GM18499 (cell line): ENCODE results near the gene ADPRM.
"Not testable (repeated sequence)": the region's sequence is repeated elsewhere in the genome, so short reads cannot be mapped to it uniquely, and the experiment has no call there.

Experiments
- ATAC-seq: cut with Tn5 transposase; IDR thresholded peaks from one replicate; pipeline ENCODE4 v1.9.1; 2021; ENCODE audit warnings: moderate number of reproducible peaks; ENCODE audit not compliant: insufficient read depth, unreplicated experiment

Gene ADPRM

DNA sequence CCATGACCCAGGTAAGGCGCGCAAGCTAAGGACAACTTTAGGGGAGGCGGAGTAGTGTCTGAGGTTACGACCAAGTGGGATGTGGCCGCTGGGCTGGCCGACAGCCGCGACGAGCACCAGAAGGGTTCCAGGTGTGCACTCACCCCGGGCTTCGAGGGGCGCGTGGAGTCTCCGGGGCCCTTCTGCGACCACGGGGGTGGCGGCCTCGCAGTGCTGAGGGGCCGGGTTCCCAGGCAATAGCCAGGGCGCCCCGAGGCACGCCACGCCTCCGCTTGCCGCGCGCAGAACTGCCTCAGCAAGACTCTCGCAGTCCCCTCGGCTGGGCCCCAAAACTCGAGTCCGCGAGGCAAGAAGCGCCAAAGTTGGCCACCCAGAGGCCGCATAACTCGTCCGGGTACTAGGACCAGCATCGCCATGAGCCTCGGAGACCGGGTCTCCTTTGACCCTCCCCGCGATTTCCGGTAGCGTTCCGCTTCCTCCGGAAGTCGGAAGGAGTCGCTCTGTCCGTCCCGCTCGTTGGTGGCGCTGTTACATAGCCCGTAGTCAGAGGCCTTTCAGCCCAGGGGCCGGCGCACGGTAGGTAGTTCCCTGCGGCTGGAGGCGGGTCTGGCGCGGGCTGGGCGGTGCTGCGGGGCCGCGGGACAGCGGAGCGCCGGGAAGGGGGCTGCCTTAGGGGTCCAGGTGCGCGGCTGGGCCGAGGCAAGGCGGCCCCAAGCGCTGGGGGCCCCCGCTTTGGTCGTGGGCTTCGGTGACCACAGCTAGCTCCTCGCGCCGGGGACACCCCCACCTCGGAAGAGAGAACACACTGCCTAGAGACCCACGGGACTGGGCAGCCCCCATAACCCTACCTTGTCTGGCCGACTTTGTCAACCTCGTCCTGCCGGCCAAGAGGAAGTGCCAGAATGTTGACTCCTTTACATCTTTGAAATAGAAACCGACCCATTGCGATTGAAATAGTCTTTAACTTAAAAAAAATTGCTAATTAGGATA, at the start of gene ADPRM, which contains the start of gene SCO1:
TSS of gene ADPRM (plus strand) at position 503 of the 990 bp plus-strand sequence. CDS start 7,333 bp downstream, outside the sequence.
TSS of gene SCO1 (minus strand) at position 442 of the 990 bp plus-strand sequence. CDS start at position 416, 26 bp downstream.
- peak; percentile 88 for ATAC-seq

DNA sequence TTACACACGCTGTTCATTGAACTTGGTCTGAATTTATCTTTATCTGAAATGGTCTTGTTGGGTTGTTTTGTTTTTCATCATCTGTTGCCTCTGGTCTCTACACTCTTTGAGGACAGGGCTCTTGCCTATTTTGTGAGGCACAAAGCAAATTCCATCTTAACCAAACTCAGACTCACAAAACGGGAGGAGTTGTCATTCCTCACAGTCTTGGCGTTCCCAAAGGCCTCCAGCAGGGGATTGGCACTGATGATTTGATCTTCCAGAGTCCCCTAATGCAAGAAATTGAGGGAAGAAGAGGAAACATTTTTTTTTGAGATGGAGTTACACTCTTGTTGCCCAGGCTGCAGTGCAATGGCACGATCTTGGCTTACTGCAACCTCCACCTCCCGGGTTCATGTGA, 49.0 kb upstream of the ADPRM start:
- no peak for ATAC-seq

GRCh38 chr17:10648956-10649355, 48.4 kb upstream of the ADPRM start:
- ATAC-seq, result no peak

GRCh38 chr17:10649602-10650001, 47.8 kb upstream of the ADPRM start:
- ATAC-seq, result no peak

DNA sequence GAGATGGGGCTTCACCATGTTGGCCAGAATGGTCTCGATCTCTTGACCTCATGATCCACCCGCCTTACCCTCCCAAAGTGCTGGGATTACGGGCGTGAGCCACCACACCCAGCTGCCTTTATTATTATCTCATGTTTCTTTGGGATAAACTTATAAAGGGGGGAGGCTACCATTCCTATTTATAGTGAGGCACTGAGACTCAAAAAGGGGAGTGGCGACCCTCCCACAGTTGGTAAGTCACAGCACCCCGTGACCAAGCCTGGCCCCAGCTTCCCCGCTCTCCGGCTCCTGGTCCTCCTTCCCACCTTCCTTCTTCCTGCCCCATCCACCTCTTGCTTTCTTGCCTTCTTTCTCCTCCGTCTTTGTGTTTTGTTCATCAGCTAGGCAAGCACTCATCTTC, 45.5 kb upstream of the ADPRM start:
- ATAC-seq, result no peak

GRCh38 chr17:10652984-10653659, 44.3 kb upstream of the ADPRM start:
- ATAC-seq, result no peak

- no peak for ATAC-seq
Observed at GRCh38 chr17:10653987-10654386, 43.4 kb upstream of the ADPRM start.

GRCh38 chr17:10657148-10657547, 40.2 kb upstream of the ADPRM start, which contains the start of gene MYH3:
TSS of gene MYH3 (minus strand) at chr17:10657309. CDS start at chr17:10655064, 2,245 bp downstream.
- no peak for ATAC-seq

- no peak for ATAC-seq
Observed at GRCh38 chr17:10657879-10658278, 39.5 kb upstream of the ADPRM start.

DNA sequence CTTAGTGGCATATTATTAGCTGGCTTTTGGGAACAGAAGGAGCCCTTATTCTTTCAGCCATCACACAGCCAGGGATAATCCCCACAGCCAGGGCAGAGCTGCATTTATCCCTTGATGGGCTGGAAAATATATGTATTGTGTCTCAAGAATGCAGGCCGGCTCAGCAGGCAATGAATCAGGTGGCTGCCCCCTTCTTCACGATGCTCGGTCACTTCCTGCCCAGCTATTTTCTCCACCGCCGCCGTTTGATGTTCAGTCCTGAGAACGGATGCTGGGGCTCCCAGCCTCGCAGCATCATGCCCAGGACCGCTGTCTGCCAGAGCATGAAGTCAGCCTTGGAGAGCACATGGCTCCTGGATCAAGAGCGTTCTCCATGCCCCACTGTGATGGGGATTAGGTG, 36.0 kb upstream of the ADPRM start:
- no peak for ATAC-seq

DNA sequence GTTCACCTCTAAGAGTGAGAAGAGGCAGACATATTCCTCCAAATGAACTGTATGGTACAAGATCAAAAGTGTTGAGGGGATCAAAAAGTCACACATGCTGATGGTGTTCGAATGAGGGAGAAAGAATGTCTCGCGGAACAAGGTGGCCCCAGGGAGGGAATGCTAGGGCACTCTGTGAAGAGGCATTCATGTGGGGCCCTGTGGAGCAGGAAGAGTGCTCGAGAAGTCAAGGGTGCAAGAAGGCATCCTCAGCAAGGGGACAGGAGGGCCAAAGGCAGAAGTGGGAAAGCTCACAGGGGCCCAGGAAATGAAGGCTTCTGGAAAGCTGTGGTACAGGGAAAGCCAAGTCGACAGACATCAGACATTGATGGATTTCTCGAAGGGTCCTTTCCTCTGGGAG, 34.2 kb upstream of the ADPRM start:
- no peak for ATAC-seq

DNA sequence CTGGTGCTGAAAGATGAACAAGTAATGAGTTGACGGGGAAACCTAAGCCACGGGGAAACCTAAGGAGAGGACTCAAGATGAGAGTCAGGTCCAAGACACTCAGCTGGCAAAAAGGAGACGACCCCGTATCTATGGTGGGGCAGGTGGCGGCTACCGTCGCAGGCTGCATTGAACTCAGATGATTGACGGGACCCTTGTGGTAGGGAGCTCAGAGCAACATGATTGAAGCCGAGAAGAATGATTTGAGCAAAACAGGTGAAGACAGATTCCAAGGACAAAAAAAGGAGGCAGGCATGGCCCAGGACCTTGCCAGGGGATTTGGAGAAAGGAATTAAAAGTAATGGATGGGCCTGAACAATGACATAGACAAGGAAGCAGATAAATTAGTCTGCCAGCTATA, 32.8 kb upstream of the ADPRM start:
- no peak for ATAC-seq

- no peak for ATAC-seq
Observed at GRCh38 chr17:10666906-10667305, 30.5 kb upstream of the ADPRM start.

DNA sequence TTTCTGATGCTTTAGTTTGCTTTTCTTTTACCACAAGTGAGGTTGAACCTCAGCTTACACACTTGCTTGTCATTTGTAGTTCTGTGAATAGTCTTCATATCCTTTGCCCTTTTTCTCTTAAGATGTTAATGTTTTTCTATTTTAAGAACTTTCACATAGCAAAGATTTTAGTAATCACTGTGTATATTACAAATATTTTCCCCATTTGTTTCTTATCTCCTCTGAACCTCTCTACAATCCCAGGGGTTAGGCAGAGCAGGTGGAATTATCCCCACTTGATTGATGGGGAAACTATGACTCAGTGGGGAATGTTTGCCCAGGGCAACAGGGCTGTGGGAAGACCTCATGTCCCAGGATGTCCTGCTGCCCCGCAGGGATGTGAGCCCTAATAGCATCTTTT, 28.6 kb upstream of the ADPRM start:
- no peak for ATAC-seq

- ATAC-seq, result no peak
Observed at GRCh38 chr17:10673312-10673711, 24.1 kb upstream of the ADPRM start.

DNA sequence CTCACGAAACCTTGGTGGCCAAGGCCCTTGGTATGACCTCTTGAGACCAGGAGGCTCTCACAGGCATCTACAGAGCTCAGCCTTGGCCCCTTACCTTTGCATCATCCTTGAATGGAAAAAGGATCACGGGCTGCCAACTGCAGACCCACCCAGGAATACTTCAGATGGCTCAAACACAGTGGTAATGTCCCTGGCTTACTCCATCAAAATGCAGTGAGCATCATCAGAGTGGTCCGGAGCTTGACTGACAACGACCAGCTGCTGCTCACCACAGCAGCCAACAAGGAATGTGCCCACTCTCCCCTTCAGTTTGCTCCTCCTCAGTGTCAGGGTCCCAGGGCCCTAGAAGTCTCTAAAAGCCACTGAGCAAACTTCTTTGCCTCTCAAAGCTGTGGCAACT, 22.7 kb upstream of the ADPRM start:
- ATAC-seq, result no peak

GRCh38 chr17:10681866-10682446, 15.4 kb upstream of the ADPRM start:
- ATAC-seq, result no peak

- ATAC-seq, result no peak
Observed at GRCh38 chr17:10683853-10684252, 13.5 kb upstream of the ADPRM start.

- ATAC-seq, result no peak
Observed at GRCh38 chr17:10687499-10687898, 9.9 kb upstream of the ADPRM start.

DNA sequence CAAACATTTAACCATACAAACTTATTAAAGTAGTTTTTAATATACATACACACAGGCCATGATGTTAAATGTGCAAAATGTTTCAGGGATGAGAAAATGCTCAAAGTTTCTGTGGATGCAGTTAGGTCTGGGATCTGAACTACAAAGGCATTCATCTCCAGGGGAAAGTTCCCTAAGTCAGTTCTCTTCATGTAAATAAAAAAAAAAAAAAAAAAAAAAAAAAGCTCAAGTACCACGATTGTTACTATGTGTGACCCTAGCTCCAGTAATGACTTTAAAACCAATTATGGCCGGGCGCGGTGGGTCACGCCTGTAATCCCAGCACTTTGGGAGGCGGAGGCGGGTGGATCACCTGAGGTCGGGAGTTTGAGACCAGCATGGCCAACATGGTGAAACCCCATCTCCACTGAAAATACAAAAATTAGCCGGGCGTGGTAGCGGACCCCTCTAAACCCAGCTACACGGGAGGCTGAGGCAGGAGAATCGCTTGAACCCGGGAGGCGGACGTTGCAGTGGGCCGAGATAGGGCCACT, 1.5 kb upstream of the ADPRM start:
- ATAC-seq, result not testable (repeated sequence)
